HG03432 (cell line): ENCODE results near the gene ANKRD29.
A peak's percentile ranks its signal among the peaks of the same experiment; 100 is the strongest.
"Not testable (repeated sequence)": the region's sequence is repeated elsewhere in the genome, so short reads cannot be mapped to it uniquely, and the experiment has no call there.

ENCODE experiments used
- ATAC-seq: cut with Tn5 transposase; IDR thresholded peaks from one replicate; pipeline ENCODE4 v1.9.1; 2021; ENCODE audit warnings: mild to moderate bottlenecking, moderate library complexity; ENCODE audit not compliant: unreplicated experiment

Gene ANKRD29

GRCh38 chr18:23648456-23648855 is 14.3 kb downstream of the ANKRD29 start:
- ATAC-seq, result no peak

DNA sequence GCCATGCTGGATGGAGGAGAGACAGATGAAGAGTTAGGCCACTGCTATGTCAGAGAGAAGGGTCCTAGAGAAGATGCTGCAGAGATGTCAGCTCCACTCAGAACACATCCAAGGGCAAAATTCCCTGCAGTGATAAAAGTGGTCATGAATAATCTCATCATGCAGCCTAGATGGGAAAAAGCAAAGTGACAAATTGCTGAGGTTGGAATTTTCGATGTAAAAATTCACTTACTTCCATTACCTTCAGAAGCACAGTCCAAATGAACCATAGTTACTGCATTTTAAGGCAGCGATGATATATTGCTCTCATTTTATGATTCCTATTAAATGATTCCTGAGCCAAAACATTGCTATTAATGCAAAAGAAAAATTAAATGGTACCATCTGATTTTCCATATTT is 16.4 kb downstream of the ANKRD29 start:
- ATAC-seq, result no peak

DNA sequence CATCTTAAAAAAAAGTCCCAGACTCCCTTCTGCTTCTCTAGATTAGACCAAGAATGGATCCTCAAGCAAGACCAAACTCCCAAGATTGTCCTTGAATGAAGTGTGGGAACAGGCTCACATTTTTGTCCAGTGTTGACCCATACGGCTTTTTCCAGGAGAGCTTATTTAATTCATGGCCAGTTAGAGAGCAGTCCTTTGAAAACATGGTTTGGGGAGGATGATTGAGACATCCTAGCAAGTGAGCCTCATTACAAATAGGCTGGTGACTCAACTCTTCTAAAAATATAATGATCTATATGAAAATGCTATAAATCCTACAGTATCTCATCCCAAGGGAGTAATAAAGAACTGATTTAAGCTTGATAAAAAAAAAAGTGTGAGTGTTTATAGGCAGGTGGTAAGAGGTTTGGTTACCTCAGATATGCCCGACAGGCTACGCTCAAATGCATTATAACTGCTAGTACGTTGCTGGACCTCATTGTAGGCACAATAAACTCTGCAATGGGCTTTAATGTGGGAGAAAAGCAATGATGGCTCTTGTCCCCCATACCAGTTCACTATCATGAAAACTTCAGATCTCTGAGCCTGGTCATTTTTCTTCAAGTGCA is 17.0 kb downstream of the ANKRD29 start:
- ATAC-seq, result no peak

GRCh38 chr18:23643815-23644490 is 18.8 kb downstream of the ANKRD29 start:
- no peak for ATAC-seq

GRCh38 chr18:23641937-23642666 is 20.6 kb downstream of the ANKRD29 start:
- no peak for ATAC-seq

DNA sequence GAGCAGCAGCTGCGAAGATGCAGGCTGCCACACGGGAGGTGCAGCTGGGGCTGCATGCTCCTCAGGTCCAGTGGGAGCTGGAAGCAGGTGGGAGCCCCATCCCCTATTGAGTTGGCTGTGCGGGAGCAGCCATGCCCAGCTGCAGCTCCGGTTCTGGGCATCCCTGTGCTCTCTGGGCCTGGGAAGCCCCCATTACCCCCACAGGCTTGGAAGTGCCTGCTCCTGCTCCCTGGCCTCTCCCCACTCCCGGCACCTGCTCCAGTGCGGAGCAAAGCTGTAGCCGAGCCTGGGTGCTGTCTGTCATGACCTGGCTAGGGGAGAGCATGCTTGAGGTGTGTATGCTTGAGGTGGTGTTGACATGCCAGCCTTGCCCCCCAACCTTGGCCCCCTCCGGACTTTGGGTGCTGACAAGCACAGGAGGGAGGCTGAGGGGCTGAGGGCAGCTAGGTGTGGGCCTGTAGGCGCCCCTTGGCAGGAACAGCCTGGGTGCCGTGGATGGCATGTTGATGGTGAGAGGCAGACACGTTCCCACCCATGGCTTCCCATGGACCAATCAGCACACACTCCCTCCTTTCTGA is 21.5 kb downstream of the ANKRD29 start:
- no peak for ATAC-seq

GRCh38 chr18:23640052-23640451 is 22.7 kb downstream of the ANKRD29 start:
- no peak for ATAC-seq

DNA sequence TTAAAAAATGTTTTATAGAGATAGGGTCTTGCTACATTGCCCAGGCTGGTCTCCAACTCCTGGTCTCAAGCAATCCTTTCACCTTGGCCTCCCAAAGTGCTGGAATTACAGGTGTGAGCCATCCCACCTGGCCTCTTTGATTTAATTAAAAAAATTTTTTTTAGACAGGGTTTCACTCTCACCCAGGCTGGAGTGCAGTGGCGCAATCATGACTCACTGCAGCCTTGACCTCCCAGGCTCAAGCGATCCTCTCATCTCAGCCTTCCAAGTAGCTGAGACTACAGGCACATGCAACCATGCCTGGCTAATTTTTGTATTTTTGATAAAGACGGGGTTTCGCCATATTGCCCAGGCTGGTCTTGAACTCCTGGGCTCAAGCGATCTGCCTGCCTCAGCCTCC is 26.3 kb downstream of the ANKRD29 start:
- not testable (repeated sequence) for ATAC-seq

DNA sequence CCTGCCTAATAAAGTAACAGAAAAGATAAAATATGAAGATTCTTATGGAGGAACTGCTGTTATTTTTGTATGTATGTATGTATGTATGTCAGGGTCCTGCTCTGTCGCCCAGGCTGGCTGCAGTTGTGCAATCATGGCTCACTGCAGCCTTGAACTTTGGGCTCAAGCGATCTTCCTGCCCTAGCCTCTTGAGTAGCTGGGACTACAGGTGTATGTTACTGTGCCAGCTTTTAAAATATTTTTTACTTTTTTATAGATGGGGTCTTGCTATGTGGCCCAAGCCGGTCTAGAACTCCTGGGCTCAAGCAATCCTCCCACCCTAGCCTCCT is 26.7 kb downstream of the ANKRD29 start:
- ATAC-seq, result no peak

DNA sequence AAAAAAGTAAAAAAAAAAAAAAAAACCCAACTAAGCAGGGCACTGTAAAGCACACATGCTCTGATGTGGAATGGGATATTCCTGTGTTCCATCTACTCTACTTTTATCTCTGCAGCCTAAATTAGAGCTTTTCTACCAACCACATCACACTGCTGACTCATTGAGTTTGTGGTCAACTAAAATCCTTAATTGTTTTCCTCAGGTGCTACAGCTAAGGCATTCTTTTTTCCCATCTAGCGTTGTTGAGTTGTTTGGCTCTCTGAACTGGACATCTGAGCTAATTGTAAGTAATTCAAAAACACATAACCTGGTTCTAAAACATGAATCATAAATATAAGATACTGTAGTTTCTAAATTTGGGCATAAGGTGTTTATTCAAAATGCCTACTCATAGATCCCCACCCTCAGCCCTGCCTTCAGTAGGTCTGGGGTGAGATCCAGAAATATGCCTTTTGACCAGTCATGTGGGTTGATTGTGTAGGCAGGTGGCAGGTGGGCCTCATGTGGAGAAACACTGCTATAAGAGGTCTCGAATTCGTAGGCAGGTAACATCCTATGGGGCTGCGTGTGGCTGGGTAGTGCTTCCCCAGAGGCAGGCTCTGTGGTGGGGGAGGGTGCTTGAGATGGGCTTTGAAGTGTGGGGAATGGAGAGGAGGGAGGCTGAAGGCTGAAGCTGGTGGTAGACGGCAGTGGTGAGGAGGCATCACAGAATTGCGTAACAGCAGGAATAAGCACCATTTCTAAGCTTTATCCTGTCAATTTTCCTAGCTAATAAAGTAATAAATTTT is 27.2 kb downstream of the ANKRD29 start:
- ATAC-seq, result no peak

DNA sequence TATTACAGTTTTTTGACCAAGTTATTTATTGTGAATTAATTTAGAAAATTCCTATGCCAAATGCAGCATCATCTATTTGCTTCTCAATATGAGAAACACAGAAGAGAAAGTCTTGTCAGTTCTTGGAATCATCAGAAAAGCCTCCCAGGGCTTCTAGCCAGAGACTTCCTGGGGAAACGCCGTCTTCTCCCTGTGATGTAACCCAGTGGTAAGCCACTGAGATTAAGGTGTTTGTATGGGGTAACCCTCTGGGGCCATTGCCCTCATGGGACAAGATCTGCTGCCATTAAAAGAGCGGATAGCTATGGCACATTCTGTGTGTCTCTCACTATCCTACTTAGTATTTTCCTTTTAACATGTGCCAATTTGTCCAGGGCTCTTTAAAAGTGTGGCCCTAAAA is 28.0 kb downstream of the ANKRD29 start:
- no peak for ATAC-seq

DNA sequence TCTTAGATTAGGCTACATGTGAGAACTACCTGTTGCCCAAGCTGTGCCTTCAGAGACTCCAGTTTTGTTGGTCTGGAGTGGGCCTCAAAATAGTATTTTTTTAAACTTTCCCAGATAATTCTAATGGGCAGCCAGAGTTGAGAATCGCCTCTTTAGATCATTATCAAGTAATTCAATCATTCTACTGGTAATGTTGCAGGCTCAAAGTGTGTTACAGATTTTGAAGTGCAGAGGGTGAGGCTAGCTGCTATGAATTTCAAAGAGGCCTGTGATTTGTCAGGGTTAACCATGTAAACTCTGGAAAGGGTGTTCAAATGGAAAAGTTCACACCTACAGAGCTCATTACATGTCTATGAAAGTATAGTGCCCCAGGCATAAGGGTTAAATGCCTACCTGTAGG is 30.1 kb downstream of the ANKRD29 start:
- no peak for ATAC-seq

DNA sequence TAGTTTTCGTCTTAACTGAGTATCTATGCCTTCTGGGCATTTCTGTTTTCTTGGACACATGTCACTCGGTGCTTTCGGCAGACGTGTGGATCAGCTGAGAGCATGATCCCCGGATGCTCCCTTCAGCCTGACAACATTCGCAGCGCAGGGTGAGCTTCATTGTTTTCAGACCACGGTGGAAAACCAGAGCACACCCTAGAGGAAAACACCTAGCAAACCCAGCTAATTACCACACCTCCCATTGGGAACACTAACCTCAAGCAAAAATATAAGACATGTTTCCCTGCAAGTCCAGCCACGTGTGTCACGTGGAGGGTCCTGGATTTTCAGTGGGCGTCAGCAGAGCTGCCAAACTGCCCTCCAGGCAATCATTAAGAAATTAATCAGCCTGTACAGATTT is 31.0 kb downstream of the ANKRD29 start:
- ATAC-seq, result no peak

DNA sequence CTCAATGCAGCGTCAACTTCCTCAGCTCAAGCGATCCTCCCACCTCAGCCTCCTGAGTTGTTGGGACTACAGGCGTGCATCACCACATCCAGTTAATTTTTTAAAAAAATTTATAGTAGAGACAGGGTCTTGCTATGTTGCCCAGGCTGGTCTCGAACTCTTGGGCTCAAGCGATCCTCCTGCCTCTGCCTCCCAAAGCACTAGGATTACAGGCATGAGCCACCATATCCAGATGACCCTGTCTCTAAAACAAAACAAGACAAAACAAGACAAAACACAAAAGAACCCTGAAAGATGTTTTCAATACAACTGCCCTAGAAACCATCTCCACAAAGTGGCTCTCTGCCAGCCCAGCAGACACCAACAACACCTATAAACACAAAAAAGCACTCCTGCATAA is 31.4 kb downstream of the ANKRD29 start:
- ATAC-seq, result no peak

DNA sequence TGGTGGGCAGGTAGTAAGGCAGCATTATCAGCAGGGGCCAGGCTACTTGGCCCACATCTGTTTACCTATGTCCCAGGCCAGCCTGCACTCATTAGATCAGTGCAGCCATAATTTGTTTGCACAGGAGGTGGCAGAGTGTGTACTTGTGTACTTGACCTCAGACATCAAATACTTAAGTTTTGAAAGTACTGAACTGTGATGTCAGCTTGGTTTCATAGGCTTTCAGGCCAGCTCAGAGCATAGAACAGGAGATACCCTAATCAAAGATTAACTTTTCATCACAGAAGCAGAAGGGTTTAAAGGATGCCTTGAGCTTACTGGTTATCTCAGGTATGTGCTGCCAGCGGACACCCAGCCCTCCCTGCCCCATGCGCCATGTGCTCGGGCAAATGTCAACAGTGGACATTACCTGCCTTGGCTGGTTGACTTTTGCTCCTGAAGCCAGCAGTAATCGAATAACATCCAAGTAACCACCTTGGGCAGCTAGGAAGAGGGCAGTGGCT is 33.2 kb downstream of the ANKRD29 start:
- ATAC-seq, result peak; percentile 92

DNA sequence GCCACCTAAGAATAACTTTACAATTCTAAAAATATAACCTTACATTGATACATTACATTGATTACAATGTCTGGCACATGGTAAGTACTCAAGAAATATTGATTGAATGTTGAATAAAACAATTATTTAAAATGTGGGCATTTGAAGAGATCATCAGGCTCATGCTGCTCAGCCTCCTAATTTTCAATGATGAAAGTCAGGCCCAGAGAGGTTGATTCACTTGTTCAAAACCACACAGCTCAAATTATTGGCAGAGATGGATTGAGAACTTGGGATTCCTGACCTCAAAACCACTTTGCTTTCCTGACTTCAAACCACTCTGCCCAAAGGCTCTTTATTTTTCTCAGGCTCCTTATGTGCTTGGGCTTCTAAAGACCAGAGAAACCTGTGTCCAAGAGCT is 34.7 kb downstream of the ANKRD29 start:
- no peak for ATAC-seq

- ATAC-seq, result no peak
Observed at GRCh38 chr18:23627321-23627720, 35.4 kb downstream of the ANKRD29 start.

- ATAC-seq, result no peak
Observed at GRCh38 chr18:23626451-23627279, 36.0 kb downstream of the ANKRD29 start.

- ATAC-seq, result no peak
Observed at GRCh38 chr18:23623040-23623439, 39.7 kb downstream of the ANKRD29 start.

DNA sequence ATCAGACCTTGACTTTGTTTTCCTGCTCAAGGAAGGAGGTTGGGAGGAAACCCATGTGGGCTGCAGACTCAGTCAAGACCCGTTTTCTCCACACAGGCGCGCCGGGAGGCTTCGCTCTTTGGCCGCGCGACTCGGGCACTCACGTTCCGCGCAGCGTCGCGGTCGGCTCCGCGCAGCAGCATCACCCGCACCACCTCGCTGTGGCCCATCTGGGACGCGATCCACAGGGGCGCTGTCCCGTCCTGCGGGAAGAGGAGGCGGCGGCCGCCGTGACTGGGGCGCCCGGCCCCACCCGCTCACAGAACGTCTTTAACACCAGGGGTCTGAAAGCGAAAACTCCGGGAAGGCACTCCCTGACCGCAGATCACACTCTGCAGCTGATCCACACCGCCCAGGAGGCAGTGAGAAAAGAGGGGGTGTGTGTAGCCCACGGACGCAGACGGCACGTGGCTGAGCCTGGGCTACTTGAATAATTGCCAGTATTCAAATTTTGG is 43.3 kb downstream of the ANKRD29 start:
- ATAC-seq, result peak; percentile 20
